Stimulated activated CD4-positive, alpha-beta T cell treated with anti-CD3 and anti-CD28 coated beads, Interleukin-2, amount 100 ng/mL, for 4 hours (primary cell): ENCODE results near the gene ZNF80.

Source experiments
- DNase-seq: peaks from one replicate; pipeline ENCODE4 v3.0.0-alpha.2; 2020; ENCODE audit warnings: low read depth

Gene ZNF80

DNA sequence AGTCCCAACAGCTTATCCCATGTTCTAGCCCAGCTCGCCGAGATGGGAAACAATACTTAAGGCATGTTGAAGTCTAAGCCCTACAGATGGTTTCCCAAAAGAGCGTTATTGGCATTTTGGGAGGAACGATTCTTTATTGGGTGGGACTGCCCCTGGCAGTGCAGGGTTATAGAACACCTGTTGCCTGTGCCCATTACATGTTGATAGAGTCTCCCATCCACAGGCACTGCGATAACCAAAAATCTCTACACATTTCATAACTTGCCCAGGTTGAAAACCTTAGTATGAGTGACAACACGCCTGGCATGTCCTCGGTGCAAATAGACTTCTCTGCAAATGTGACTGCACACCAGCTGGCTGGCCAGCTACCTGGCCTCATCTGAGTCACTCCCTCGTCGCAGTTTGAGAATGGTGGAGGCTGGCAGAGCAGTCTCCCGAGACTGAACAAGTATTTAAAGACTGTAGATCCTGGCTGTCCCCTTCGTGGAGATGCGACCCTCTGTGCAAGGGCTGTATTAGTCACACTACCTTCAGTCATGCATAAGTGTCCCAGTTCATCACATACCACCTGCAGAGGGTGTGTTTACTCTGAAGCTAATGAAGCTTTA lies 18.7 kb downstream of the ZNF80 start:
- no peak for DNase-seq

DNA sequence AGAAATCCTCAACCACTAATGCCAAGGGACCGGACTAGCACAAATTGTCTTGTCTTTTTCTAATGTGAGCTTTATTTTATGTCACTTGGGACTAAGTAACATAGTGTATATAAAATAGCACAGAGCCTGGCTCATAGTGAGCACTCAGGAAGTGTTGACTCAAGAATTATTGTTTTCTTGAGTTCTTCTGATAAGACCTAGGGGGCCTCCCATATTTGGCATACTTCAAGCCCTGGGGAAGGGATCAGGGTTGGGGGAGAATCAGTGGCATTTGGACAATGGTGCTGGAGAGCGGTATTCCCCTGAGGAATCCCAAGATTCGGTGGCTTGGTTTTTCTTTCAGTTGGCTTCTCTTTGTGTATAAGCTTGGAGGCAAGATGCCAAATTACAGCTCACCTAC lies 19.4 kb downstream of the ZNF80 start:
- no peak for DNase-seq

DNA sequence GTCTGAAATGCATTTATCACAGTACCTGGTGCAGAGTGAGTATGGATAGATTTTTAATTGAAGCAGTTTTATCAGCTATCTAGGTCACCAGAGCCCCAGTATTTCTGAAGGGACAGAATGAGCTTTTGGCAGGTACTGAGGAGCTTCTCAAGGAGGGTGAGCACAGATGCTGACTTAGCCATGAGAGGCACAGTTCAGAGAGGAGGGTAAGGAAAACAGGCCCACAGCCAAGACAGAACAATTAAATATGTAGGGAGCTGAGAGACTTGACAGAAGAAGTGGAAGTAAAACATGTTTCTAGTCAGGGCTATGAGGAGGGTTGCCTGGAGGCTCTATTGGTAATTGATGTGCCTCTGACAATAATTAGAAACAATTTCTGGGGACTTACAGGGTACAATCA lies 20.1 kb downstream of the ZNF80 start:
- DNase-seq: no peak

DNA sequence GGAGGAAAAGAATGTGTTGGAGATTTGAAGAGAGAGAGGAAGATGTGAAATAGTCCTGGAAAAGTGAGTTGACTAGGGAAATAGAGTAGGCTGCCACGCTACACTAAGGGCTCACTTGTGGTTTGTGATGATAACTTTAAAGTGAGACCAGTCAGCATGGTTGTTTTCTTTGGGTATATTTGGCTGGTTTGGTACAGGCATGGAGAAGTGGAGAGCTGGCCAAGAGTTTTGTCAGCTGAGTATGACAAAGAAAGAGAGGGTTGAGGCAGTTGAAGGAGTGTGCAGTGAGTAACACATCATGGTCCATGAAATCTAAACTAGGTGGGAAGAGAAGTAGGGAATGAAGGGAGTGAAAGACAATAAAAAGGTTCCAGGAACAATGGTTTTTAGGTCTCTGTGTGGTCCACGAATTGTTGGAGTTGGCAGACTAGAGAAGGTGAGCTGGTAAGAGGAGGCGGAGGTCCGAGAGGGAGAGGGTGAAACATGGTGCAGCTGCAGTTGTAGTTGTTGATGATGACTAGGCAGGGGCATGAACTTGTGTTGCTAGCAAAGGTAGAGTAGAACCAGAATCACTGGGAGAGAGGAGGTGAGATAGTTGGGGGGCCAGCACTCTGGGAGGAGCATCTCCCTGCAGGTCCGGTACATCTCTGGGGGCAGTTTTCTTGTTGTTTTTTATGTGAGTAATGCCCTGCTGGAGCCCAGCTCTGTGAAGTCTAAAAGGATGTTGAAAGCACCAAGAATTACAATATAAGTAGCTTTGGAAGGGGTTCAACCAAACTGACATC lies 21.0 kb downstream of the ZNF80 start:
- no peak for DNase-seq

DNA sequence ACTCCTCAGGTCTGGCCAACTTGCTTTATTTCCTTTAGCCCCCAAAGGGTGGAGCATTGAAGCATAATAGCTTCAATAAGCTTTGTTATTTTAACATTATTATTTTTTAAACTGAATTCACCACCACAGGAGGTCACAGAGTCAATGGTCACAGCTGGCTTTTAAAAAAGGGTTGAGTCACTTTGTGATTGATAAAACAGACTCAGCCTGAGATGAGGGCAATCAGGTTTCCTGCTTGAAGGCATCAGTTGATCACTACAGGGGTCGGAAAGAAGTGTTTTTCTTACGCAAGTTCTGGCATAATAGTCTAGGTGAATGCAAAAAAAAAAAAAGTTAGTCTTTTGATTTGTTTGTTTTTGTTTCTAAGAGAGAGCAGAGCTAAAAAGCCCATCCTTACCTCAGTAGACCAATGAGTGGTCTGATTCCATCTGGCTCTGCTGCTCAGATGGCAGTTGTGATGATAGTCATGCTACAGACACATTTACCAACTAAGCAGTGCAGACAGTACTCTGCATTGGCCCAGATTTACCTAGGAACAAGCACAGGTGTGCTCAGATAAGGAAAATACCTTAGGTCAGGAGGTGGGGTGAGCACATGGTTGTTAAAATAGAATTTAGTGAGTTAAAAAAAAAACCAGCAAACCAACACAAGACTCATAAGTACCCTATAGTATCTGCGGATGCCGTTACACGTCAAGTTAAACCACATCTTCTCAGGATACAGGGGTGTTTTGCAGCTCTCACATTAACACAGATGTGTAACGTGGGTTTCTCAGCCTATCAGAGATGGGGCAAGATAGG lies 22.6 kb downstream of the ZNF80 start:
- DNase-seq: peak; percentile 28

DNA sequence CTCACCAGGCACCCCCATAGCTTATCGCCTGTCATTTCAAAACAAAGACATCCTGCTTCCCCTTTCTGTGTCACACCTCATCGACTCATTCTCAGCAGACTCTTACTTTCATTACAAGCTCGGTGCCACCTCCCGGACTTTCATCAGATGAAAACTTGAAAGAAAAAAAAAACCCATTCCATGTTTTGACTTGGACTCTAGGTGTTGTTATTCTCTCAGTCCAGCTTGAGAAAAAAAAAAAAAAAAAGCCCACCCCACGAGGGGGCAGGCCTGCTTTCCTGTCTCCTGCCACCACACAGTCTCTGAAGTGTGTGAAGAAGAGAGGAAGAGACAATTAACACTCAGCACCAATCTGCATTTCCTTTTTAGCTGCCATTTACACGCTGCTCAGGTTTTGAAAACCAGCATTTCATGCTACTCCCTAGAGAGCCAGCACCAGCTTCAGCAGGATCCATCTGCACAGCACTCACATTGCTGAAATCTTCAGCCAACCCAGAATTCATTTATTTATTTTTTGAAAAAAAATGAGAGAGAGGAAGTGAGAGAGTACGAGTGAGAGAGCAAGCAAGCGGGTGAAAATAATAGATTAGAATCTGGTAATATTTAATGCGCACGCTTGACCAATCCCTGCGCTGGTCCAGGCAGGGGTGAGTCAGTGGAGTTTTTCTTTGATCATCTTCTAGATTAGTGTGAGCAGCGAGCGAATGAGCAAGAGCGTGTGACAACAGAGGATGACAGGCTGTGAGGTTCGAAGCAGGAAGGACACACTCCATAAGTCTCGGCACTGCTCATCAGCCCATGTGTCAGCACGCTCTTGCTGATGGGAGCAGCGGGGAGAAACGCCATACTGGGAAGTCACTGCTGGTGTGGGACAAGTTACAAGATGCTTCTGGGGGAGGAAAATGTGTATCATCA lies 23.5 kb downstream of the ZNF80 start:
- DNase-seq: peak; percentile 67

DNA sequence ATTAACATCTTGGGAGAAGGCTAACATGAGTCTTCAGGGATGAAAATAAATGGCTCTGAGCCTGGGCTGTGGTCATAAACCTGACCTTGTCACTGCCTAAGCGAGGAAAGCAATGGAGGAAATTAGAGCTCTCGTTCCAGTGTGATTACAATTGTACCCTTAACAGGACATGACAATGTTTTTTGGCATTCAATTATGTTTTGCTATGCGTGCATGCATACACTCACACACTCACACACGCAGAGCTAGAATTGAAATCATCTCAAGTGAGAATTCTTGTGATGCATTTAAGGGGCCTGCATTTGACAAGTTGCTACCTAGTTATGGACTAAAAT lies 24.1 kb downstream of the ZNF80 start:
- no peak for DNase-seq

DNA sequence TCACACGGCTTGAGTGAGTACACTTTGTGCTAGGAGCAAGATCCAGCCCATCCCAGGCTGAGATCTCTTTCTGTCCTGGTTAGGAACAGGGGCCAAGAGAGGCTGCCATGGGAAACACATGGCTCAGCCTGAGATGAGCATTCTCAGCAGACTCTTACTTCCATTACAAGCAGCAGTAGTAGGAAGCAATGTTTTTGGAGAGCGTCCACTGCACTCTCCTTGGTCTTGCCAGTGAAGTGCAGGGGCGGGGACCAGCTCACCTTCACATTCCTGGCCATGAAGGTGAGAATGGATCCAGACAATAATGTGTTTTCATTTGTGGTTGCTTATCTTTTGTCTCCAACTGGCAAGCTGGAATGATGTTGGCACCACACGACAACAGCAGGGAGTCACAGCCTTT lies 24.7 kb downstream of the ZNF80 start:
- no peak for DNase-seq

DNA sequence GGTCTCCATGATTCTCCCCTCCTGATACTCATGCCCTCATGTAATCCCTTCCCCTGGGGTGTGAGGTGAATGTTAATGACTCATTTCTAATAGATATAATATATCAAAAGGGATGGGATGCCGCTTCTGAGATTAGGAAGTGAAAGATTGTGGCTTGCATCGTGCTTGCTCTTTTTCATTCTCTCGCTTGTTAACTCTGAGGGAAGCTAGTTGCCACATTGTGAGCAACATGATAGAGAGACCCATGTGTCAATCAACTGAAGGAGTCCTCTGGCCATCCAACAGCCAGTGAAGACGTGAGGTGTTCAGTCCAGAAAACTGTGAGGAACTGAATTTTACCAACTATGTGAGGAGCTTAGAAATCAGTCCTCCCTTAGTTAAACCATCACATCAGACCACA lies 29.6 kb downstream of the ZNF80 start:
- DNase-seq: no peak

DNA sequence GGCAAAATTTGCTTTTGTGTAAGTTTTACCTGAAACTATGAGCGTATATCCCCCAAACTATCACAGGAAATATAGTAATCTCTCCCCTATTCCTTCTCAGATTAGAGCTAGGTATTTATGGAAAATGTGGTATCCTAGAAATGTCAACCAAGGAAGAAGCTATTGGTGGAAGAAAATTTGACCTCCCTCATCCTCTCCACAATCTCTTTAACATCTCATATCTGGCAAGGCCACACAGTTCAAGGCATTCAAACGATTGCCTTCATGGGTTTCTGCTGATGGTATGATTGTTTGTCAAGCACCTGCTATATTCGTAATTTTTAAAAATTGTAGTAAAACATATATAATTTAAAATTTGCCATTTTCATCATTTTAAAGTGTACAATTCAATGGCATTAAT lies 31.0 kb downstream of the ZNF80 start:
- DNase-seq: no peak

DNA sequence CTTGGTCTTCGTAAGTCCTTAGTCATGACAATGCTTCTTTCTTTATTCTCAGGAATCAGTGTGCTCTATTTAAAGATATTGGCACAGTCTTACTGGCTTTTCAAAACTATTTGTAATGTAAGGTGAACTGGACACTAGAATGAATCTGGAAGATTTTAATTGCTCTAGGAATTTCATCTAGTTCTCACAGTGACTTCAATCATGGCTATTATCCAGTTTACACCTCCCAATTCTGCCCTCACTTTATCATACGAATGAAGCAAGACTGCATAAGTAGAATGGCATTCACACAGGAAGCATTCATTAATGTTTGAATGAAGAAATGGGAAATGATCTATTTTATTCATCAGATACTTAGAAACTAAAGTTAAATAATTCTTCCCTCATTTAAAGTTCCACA lies 31.8 kb downstream of the ZNF80 start:
- DNase-seq: no peak

DNA sequence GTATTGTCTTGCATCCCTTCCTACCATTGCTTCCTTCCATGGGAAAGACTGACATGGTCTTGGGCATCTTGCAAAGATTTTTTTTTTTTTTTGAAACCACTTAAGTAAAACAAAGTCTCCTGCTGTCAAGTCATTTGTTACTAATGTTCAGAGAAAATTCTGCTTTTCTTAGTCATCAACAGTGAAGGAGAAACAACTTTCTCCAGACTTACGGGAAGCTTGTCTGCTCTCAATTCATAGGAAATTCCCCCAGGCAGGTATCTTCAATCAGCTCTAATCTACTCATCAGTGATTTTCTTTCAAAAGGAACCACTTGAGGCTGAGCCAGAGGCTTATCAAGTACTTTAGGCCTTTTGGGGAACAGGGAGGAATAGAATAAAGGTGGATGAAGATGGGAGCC lies 42.6 kb downstream of the ZNF80 start:
- no peak for DNase-seq

DNA sequence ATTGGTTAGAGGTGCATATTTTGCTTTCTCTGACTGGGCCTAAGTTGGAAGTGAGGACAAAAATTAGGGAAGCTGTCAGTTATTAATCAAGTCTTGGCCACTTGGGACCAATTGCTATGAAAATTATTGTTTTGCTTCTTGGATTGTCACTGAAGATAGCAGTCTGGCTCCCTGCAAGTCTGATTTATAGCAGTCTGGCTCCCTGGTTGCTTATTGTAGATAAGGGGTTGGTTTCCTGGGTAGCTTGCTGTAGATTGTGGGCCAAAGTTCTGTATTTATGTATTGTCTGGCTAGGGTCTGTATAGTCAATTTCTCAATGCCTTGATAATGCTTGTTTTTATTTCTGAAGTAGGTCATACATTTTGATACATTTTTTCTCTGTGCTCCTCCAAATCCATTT lies 45.2 kb downstream of the ZNF80 start:
- DNase-seq: no peak

DNA sequence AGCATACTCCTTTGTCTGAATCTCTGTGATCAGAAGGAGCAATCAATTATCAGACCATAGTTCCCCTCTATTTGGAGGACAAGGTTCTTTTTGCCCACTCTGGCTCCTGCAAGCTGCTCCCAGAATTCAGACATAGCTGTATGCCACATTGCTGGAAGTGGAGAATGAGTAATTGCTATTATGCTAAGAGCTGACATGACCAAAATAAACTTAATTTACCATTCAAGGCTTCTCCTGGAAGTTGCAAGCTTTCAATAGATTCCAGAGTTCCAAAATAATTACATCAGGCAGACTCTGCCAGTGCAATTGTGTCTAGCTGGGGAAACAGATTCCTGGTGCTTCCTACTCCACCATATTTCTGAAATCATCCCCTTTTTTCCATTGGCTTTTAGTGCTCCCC lies 50.9 kb downstream of the ZNF80 start:
- no peak for DNase-seq
